Duodenal mucosa (tissue), 2 donors: ENCODE data around the gene STYK1.
"Not testable (repeated sequence)": the region's sequence is repeated elsewhere in the genome, so short reads cannot be mapped to it uniquely, and the experiment has no call there.

Experiments used
- H3K27ac ChIP-seq: one replicate; pipeline ENCODE4 v1.7.0; 2013; ENCODE audit warnings: low read depth, low read length
- H3K27me3 ChIP-seq, 2 donors: one replicate each; pipeline ENCODE4 v1.7.0; 2013; ENCODE audit warnings: low read length in 2 of 2, control low read depth in 1 of 2; ENCODE audit not compliant: insufficient read depth in 2 of 2, control insufficient read depth in 1 of 2
- H3K36me3 ChIP-seq, 2 donors: one replicate each; pipeline ENCODE4 v1.7.0; 2013; ENCODE audit warnings: low read length in 2 of 2, control low read depth in 1 of 2; ENCODE audit not compliant: insufficient read depth in 2 of 2, control insufficient read depth in 1 of 2
- H3K4me1 ChIP-seq, 2 donors: one replicate each; pipeline ENCODE4 v1.7.0; 2013; ENCODE audit warnings: low read length in 2 of 2, control low read depth in 1 of 2; ENCODE audit not compliant: insufficient read depth in 2 of 2, control insufficient read depth in 1 of 2
- H3K4me3 ChIP-seq, 2 donors: one replicate each; pipeline ENCODE4 v1.7.0; 2013; ENCODE audit warnings: low read length in 2 of 2, low read depth in 1 of 2
- H3K9ac ChIP-seq, 2 donors: one replicate each; pipeline ENCODE4 v1.7.0; 2013; ENCODE audit warnings: low read length in 2 of 2, low read depth in 1 of 2
- H3K9me3 ChIP-seq, 2 donors: one replicate each; pipeline ENCODE4 v1.7.0; 2013; ENCODE audit warnings: low read length in 2 of 2, control low read depth in 1 of 2; ENCODE audit not compliant: control insufficient read depth in 1 of 2

STYK1 gene

DNA sequence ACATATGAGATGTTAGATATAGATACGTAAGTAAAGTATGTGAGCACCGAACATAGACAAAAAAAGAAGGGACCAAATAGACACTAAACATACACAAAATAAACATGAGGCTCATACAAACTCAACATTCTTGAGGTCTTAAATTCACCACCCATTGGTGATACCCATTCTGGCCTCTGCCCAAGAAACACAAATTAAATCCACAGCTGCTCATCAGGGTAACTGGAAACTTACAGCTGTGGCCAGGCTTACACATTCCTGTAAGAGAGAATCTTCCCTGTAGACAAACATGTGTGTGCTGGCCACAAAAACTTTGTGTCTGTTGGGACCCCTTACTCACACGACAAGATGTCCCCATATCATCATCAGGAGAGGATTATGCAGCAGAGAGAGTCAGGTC lies 82.9 kb downstream of the STYK1 start:
- H3K27me3 ChIP-seq = no peaks in the 10 kb centered on the region

DNA sequence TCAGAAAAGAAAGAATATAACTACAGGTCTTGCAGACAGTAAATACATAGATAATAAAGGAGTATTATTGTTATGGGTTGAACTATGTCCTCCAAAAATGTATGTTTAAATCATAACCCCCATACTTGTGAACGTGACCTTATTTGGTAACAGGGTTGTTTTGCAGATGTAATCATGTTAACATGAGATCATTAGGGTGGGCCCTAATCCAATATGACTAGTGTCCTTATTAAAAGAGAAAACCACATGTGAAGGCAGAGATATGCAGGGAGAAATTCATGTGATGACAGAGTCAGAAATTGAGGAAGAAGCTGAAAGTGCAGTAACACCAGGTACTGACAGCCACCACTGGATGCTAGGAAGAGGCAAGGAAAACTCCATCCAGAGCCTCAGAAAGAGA lies 89.4 kb downstream of the STYK1 start:
- H3K27me3 ChIP-seq = no peaks in the 10 kb centered on the region
- no peak overlapping the region for H3K27ac ChIP-seq
- H3K4me1 ChIP-seq = no peaks in the 10 kb centered on the region
- H3K9ac ChIP-seq = no peak overlapping the region
- H3K36me3 ChIP-seq = peaks cover 0 to 6% of the 10 kb centered on the region in 2 donors
- no peak overlapping the region for H3K4me3 ChIP-seq
- H3K9me3 ChIP-seq = no peaks in the 10 kb centered on the region

More for the DNA sequence above, 82.9 kb downstream of the STYK1 start:
- Histone ChIP-seq H3K4me3 (no peak overlapping the region), H3K9me3 (no peaks in the 10 kb centered on the region), H3K36me3 (peaks cover 0 to 4% of the 10 kb centered on the region in 2 donors), H3K9ac (no peak overlapping the region), H3K27ac (no peak overlapping the region), H3K4me1 (no peaks in the 10 kb centered on the region)

- Histone ChIP-seq H3K27me3 (no peaks in the 10 kb centered on the region), H3K9me3 (no peaks in the 10 kb centered on the region), H3K9ac (no peak overlapping the region), H3K36me3 (peaks cover 0 to 6% of the 10 kb centered on the region in 2 donors), H3K4me3 (no peak overlapping the region), H3K27ac (no peak overlapping the region), H3K4me1 (no peaks in the 10 kb centered on the region)
These were observed 91.1 kb downstream of the STYK1 start for GRCh38 chr12:10582704-10583103.

- H3K4me1 ChIP-seq, H3K36me3 ChIP-seq, H3K9ac ChIP-seq, H3K4me3 ChIP-seq, H3K9me3 ChIP-seq, H3K27ac ChIP-seq, H3K27me3 ChIP-seq: not testable (repeated sequence)
These were observed 91.7 kb downstream of the STYK1 start for GRCh38 chr12:10582133-10582532.

- no peak overlapping the region for H3K4me3 ChIP-seq
- H3K27me3 ChIP-seq = no peaks in the 10 kb centered on the region
- H3K27ac ChIP-seq = no peak overlapping the region
- H3K4me1 ChIP-seq = no peaks in the 10 kb centered on the region
- H3K9ac ChIP-seq = no peak overlapping the region
- H3K9me3 ChIP-seq = no peaks in the 10 kb centered on the region
- H3K36me3 ChIP-seq = no peaks in the 10 kb centered on the region
These were observed 99.5 kb downstream of the STYK1 start for GRCh38 chr12:10574307-10574706.

GRCh38 chr12:10572021-10572490 lies 101.8 kb downstream of the STYK1 start:
- not testable (repeated sequence) for H3K27me3 ChIP-seq, H3K36me3 ChIP-seq, H3K4me3 ChIP-seq, H3K27ac ChIP-seq, H3K9me3 ChIP-seq, H3K4me1 ChIP-seq, H3K9ac ChIP-seq

DNA sequence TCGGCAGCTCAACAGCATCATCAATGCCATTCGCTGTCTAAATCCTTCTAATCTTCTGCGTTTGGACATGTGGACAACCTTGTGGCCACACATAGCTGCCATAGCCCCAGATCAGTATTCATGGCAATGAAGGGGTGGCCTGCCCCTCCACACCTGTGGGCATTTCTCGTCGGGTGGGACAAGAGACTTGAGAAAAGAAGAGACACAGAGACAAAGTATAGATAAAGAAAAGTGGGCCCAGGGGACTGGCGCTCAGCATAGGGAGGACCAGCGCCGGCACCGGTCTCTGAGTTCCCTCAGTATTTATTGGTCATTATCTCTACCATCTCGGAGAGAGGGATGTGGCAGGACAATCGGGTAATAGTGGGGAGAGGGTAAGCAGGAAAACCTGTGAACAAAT lies 102.7 kb downstream of the STYK1 start:
- no peak overlapping the region for H3K27ac ChIP-seq
- H3K9ac ChIP-seq = no peak overlapping the region
- no peaks in the 10 kb centered on the region for H3K4me1 ChIP-seq
- no peaks in the 10 kb centered on the region for H3K36me3 ChIP-seq
- no peak overlapping the region for H3K4me3 ChIP-seq
- no peaks in the 10 kb centered on the region for H3K9me3 ChIP-seq
- no peaks in the 10 kb centered on the region for H3K27me3 ChIP-seq
